Glomerular endothelial cell (primary cell): ENCODE measurements around the gene FCGR1A. TPM values are rescaled to one million over a fixed set of nuclear protein-coding genes. Genes with fewer than 3 reads are reported as not detected.
"Not testable (repeated sequence)": the region's sequence is repeated elsewhere in the genome, so short reads cannot be mapped to it uniquely, and the experiment has no call there.

Source experiments
- DNase-seq: peaks from one replicate; pipeline ENCODE4 v3.0.0-alpha.2; 2011; ENCODE audit warnings: low read depth, low spot score; ENCODE audit errors: extremely low read depth
- total RNA-seq: library from RNA; depleted of rRNA; stranded (reverse); fragments of >200 nt; gene quantifications from 2 replicates; pipeline ENCODE4 v1.2.3, GENCODE V29; 2015

FCGR1A gene
- total RNA-seq, 1 donor from 2014 or later: not detected

DNA sequence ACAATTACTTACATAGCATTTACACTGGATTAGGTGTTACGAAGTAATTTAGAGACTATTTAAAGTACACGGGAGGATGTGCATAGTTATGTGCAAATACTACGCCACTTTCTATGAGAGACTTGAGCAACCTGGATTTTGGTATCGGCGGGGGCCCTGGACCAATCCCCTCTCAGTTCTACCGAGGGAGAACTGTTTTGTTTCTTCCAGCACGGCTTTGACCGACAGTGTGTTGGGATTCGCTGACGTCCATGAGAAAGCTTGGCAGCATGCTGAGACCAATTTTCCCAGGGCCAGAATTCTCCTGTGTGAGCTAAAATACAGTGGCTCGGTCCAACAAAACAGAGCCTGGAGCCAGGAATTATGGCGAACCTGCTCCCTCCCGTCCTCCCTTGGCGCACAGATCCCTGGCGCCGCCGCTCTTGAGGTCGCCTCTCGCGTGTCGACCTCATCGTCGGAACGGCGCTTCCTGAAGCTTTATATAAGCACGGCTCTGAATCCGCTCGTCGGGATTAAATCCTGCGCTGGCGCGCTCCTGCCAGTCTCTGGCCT lies 49.3 kb downstream of the FCGR1A start:
- DNase-seq: not testable (repeated sequence)

DNA sequence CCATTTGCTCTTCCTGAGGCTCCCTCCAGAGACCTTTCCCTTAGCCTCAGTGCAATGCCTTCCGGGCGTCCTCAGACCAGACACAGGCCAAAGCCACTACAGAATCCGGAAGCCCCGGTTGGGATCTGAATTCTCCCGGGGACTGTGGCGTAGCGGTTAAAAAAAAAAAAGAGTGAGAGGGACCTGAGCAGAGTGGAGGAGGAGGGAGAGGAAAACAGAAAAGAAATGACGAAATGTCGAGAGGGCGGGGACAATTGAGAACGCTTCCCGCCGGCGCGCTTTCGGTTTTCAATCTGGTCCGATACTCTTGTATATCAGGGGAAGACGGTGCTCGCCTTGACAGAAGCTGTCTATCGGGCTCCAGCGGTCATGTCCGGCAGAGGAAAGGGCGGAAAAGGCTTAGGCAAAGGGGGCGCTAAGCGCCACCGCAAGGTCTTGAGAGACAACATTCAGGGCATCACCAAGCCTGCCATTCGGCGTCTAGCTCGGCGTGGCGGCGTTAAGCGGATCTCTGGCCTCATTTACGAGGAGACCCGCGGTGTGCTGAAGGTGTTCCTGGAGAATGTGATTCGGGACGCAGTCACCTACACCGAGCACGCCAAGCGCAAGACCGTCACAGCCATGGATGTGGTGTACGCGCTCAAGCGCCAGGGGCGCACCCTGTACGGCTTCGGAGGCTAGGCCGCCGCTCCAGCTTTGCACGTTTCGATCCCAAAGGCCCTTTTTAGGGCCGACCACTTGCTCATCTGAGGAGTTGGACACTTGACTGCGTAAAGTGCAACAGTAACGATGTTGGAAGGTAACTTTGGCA lies 50.0 kb downstream of the FCGR1A start:
- not testable (repeated sequence) for DNase-seq

- DNase-seq: not testable (repeated sequence)
Measured at GRCh38 chr1:149833144-149833543, 50.6 kb downstream of the FCGR1A start.

- DNase-seq: not testable (repeated sequence)
Measured at GRCh38 chr1:149841149-149841548, 58.7 kb downstream of the FCGR1A start.

Other genes with a start within 250 kb of the FCGR1A start
- gene PPIAL4C, start 198.8 kb upstream of the FCGR1A start, total RNA-seq: not detected in 2 replicates
- 14.2 and 15.0 TPM in 2 replicates for gene BOLA1, start 116.9 kb downstream of the FCGR1A start, total RNA-seq
- gene SV2A, start 135.2 kb downstream of the FCGR1A start, total RNA-seq: 1.8 and 2.6 TPM in 2 replicates
- gene SF3B4, start 145.1 kb downstream of the FCGR1A start, total RNA-seq: 13.0 and 20.0 TPM in 2 replicates
- gene MTMR11, start 154.2 kb downstream of the FCGR1A start, total RNA-seq: 2.2 and 5.4 TPM in 2 replicates
- gene OTUD7B, start 228.0 kb downstream of the FCGR1A start, total RNA-seq: 11.3 and 14.3 TPM in 2 replicates